SK-N-SH (cell line): ENCODE results near the gene PERCC1. TPM values are rescaled to one million over a fixed set of nuclear protein-coding genes. Genes with fewer than 3 reads are reported as not detected.

Experiments used
- CTCF ChIA-PET: fragments of 300-600, 350-600 bp; formaldehyde crosslinking; extraction: SDS; loops from one replicate; lab custom pipeline; 2021; lab: Yijun Ruan, JAX
- POLR2A ChIA-PET: fragments of 350-600 bp; sonication (Branson Sonifier 250); formaldehyde crosslinking; extraction: SDS; loops from one replicate; lab custom pipeline; 2020; ENCODE audit warnings: antibody characterized with exemption, inconsistent platforms; lab: Yijun Ruan, JAX
- DNase-seq: peaks from one replicate; pipeline ENCODE4 v3.0.0; 2012
- H2AFZ ChIP-seq: fragments of 200-600 bp; sonication (generic); 2 replicates; pipeline ENCODE4 v1.8.1; 2016; ENCODE audit warnings: antibody characterized with exemption, mild to moderate bottlenecking, low read depth
- H3F3A ChIP-seq: fragments of 200-600 bp; sonication (generic); replicated peaks from 2 replicates; pipeline ENCODE3; 2016; ENCODE audit warnings: antibody characterized with exemption, mild to moderate bottlenecking; ENCODE audit not compliant: insufficient read depth
- H3K27ac ChIP-seq, 2 experiments: fragments of 200-500 bp in 1 of 2; fragments of 200-600 bp in 1 of 2; sonication (Bioruptor generic) in 1 of 2; sonication (generic), shearing (Covaris generic) in 1 of 2; 2 replicates each; pipeline versions ENCODE4 v1.5.1 to v1.6.1; 2014 to 2016; ENCODE audit warnings: low read depth in 2 of 2, inconsistent platforms in 1 of 2, low read length in 1 of 2, mild to moderate bottlenecking in 1 of 2, mixed read lengths in 1 of 2
- H3K27me3 ChIP-seq: fragments of 200-600 bp; sonication (generic), shearing (Covaris generic); 2 replicates; pipeline ENCODE4 v1.6.1; 2016; ENCODE audit warnings: mixed run types; ENCODE audit not compliant: insufficient read depth
- H3K36me3 ChIP-seq, 2 experiments: fragments of 200-500 bp in 1 of 2; fragments of 200-600 bp in 1 of 2; sonication (Bioruptor generic) in 1 of 2; sonication (generic) in 1 of 2; replicated peaks in 1 of 2; 2 replicates each; pipeline versions ENCODE3 to v1.5.1; 2014 to 2016; ENCODE audit warnings: low read length in 1 of 2, mild to moderate bottlenecking in 1 of 2; ENCODE audit not compliant: insufficient read depth in 2 of 2, control insufficient read depth in 1 of 2
- H3K4me1 ChIP-seq, 2 experiments: fragments of 200-500 bp in 1 of 2; fragments of 200-600 bp in 1 of 2; sonication (Bioruptor generic) in 1 of 2; sonication (generic), shearing (Covaris generic) in 1 of 2; 2 replicates each; pipeline versions ENCODE4 v1.5.1 to v1.6.1; 2014 to 2016; ENCODE audit warnings: low read depth in 1 of 2, low read length in 1 of 2, mixed run types in 1 of 2; ENCODE audit not compliant: insufficient read depth in 2 of 2, control insufficient read depth in 1 of 2
- H3K4me2 ChIP-seq: fragments of 200-600 bp; sonication (generic), shearing (Covaris generic); 2 replicates; pipeline ENCODE4 v1.6.1; 2017; ENCODE audit warnings: mixed run types
- H3K4me3 ChIP-seq, 2 experiments: fragments of 200-500 bp in 1 of 2; fragments of 200-600 bp in 1 of 2; sonication (Bioruptor generic) in 1 of 2; sonication (generic), shearing (Covaris generic) in 1 of 2; 2 replicates each; pipeline versions ENCODE4 v1.5.1 to v1.8.1; 2014 to 2016; ENCODE audit warnings: low read depth in 2 of 2, inconsistent platforms in 1 of 2, low read length in 1 of 2, mild to moderate bottlenecking in 1 of 2, mixed read lengths in 1 of 2, moderate library complexity in 1 of 2
- H3K79me2 ChIP-seq: fragments of 200-600 bp; sonication (generic); 2 replicates; pipeline ENCODE4 v1.8.1; 2017; ENCODE audit warnings: mild to moderate bottlenecking; ENCODE audit not compliant: insufficient read depth
- H3K9ac ChIP-seq: fragments of 200-600 bp; sonication (generic); 2 replicates; pipeline ENCODE4 v1.6.1; 2017; ENCODE audit warnings: mixed run types
- H3K9me2 ChIP-seq: fragments of 200-600 bp; sonication (generic); 2 replicates; pipeline ENCODE4 v1.6.1; 2017; ENCODE audit warnings: mixed run types
- H3K9me3 ChIP-seq: fragments of 200-600 bp; sonication (generic); 2 replicates; pipeline ENCODE4 v1.6.1; 2017; ENCODE audit warnings: mixed run types, mild to moderate bottlenecking, moderate library complexity
- H4K20me1 ChIP-seq: fragments of 200-600 bp; sonication (generic); 2 replicates; pipeline ENCODE4 v1.6.1; 2017; ENCODE audit warnings: mild to moderate bottlenecking, mixed run types; ENCODE audit not compliant: insufficient read depth
- ELF1 ChIP-seq: IDR thresholded peaks from 2 replicates; pipeline ENCODE4 v1.4.0; 2012
- FOXJ3 ChIP-seq: sonication (generic); formaldehyde crosslinking; IDR thresholded peaks from 2 replicates; pipeline ENCODE4 v1.5.1; 2020; ENCODE audit warnings: mild to moderate bottlenecking, missing genetic modification reagents
- NFIC ChIP-seq: IDR thresholded peaks from 2 replicates; pipeline ENCODE4 v1.4.0; 2012; ENCODE audit warnings: borderline replicate concordance
- RAD21 ChIP-seq: IDR thresholded peaks from 2 replicates; pipeline ENCODE4 v1.6.1; 2012; ENCODE audit warnings: mild to moderate bottlenecking, low read length
- RCOR1 ChIP-seq: fragments of 150-350 bp; IDR thresholded peaks from 2 replicates; pipeline ENCODE4 v1.6.1; 2017; ENCODE audit warnings: antibody characterized with exemption, low read length
- TAF1 ChIP-seq: IDR thresholded peaks from 2 replicates; pipeline ENCODE4 v1.6.1; 2012; ENCODE audit warnings: low read depth, mild to moderate bottlenecking, low read length, moderate library complexity, borderline replicate concordance
- TCF12 ChIP-seq: IDR thresholded peaks from 2 replicates; pipeline ENCODE4 v1.4.0; 2012
- WGBS: methylation state at CpG from one replicate; pipeline ENCODE4 v1.1.6; 2017; ENCODE audit warnings: low lambda C conversion rate; 5-methylcytosine and 5-hydroxymethylcytosine counted together
- polyA plus RNA-seq, 3 experiments: library from polyadenylated mRNA; depleted of rRNA; stranded (reverse); fragments of >200 nt; gene quantifications; 2 replicates each; pipeline ENCODE4 v1.2.3, GENCODE V29; 2012
- TF ChIP-seq, protein P1 (sequence below): IDR thresholded peaks from 2 replicates; pipeline ENCODE4 v1.4.0; 2012; ENCODE audit warnings: low read depth, borderline replicate concordance
- TF ChIP-seq, protein P2 (sequence below): fragments of 150-350 bp; IDR thresholded peaks from 2 replicates; pipeline ENCODE4 v1.6.1; 2016; ENCODE audit warnings: mild to moderate bottlenecking, low read depth, low read length
- TF ChIP-seq, protein P3 (sequence below): IDR thresholded peaks from 2 replicates; pipeline ENCODE4 v1.4.0; 2012; ENCODE audit warnings: low read depth, borderline replicate concordance
- TF ChIP-seq, protein P4 (sequence below): fragments of 150-350 bp; IDR thresholded peaks from 2 replicates; pipeline ENCODE4 v1.6.1; 2017; ENCODE audit warnings: antibody characterized with exemption, low read length, low read depth, borderline replicate concordance
- TF ChIP-seq, protein P5 (sequence below): IDR thresholded peaks from 2 replicates; pipeline ENCODE4 v1.6.1; 2012; ENCODE audit warnings: mild to moderate bottlenecking, low read depth, low read length, moderate library complexity
- TF ChIP-seq, protein P6 (sequence below): IDR thresholded peaks from 2 replicates; pipeline ENCODE4; 2012

The PERCC1 gene
- polyA plus RNA-seq, 1 of the 3 experiments (the other 2 are of a cell fraction), result not detected

DNA sequence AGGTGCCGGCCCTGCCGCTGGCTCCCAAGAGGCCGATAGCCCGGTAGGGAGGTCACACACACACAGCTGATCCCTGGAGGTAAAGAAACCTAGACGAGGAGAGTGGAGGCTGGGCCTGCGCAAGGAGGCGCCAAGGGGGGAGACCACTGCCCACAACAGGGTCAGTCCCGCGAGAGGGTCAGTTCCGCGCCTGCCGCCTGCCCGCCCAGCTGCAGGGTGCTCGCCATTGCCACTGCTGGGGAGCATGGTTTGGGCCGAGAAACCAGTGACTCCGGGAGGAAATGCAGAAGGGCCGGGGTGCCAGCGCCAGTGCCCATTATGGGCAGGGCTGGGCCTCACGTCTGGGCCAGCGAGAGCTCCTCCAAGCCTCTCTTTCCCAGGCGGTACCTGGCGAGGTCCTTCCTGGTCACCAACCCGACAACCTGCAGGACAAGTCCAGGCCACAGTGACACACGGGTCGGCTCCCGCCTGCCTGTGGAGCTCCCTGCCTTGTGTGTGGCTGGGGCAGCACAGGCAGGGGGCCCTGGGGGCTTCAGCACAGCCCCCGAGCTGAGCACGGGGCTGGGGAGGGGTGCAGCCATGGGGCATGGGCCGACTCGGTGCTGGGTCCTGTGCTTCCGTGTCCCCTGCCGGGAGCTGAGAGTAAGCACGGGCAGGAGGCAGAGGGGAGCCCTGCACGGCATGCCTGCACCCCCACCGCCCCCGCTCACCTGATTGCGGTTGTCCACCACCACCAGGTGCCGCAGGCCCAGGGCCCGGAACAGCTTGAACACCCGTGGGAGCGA is 15.6 kb downstream of the PERCC1 start:
- H2AFZ ChIP-seq, result no peak overlapping the region
- H3K9ac ChIP-seq, result no peak overlapping the region
- no peaks in the 10 kb centered on the region for H4K20me1 ChIP-seq
- no peaks in the 10 kb centered on the region for H3F3A ChIP-seq
- H3K4me3 ChIP-seq, result no peak overlapping the region
- peaks cover 0 to 13% of the 10 kb centered on the region in 2 experiments for H3K36me3 ChIP-seq
- ChIA-PET POLR2A (no interaction called here), CTCF (interaction anchor here (1.0 kb wide), 1 partner anchor 16 kb away, joined by 3 read pairs; the partner anchor contains the start of gene PERCC1)
- no peak for DNase-seq
- H3K9me3 ChIP-seq, result no peaks in the 10 kb centered on the region
- H3K27ac ChIP-seq, result no peak overlapping the region
- TF ChIP-seq TCF12, result no peak
- TF ChIP-seq RCOR1, result no peak
- TF ChIP-seq, protein P1, sequence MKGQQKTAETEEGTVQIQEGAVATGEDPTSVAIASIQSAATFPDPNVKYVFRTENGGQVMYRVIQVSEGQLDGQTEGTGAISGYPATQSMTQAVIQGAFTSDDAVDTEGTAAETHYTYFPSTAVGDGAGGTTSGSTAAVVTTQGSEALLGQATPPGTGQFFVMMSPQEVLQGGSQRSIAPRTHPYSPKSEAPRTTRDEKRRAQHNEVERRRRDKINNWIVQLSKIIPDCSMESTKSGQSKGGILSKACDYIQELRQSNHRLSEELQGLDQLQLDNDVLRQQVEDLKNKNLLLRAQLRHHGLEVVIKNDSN, result no peak
- TF ChIP-seq RAD21, result no peak
- TF ChIP-seq, protein P2, sequence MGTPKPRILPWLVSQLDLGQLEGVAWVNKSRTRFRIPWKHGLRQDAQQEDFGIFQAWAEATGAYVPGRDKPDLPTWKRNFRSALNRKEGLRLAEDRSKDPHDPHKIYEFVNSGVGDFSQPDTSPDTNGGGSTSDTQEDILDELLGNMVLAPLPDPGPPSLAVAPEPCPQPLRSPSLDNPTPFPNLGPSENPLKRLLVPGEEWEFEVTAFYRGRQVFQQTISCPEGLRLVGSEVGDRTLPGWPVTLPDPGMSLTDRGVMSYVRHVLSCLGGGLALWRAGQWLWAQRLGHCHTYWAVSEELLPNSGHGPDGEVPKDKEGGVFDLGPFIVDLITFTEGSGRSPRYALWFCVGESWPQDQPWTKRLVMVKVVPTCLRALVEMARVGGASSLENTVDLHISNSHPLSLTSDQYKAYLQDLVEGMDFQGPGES, result no peak
- no peak for TF ChIP-seq TAF1
- TF ChIP-seq ELF1, result no peak
- TF ChIP-seq FOXJ3 (CRISPR knock-in tag), result no peak
- TF ChIP-seq, protein P3, sequence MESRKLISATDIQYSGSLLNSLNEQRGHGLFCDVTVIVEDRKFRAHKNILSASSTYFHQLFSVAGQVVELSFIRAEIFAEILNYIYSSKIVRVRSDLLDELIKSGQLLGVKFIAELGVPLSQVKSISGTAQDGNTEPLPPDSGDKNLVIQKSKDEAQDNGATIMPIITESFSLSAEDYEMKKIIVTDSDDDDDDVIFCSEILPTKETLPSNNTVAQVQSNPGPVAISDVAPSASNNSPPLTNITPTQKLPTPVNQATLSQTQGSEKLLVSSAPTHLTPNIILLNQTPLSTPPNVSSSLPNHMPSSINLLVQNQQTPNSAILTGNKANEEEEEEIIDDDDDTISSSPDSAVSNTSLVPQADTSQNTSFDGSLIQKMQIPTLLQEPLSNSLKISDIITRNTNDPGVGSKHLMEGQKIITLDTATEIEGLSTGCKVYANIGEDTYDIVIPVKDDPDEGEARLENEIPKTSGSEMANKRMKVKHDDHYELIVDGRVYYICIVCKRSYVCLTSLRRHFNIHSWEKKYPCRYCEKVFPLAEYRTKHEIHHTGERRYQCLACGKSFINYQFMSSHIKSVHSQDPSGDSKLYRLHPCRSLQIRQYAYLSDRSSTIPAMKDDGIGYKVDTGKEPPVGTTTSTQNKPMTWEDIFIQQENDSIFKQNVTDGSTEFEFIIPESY, result no peak
- TF ChIP-seq, protein P4, sequence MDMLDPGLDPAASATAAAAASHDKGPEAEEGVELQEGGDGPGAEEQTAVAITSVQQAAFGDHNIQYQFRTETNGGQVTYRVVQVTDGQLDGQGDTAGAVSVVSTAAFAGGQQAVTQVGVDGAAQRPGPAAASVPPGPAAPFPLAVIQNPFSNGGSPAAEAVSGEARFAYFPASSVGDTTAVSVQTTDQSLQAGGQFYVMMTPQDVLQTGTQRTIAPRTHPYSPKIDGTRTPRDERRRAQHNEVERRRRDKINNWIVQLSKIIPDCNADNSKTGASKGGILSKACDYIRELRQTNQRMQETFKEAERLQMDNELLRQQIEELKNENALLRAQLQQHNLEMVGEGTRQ, result no peak
- TF ChIP-seq, protein P5, sequence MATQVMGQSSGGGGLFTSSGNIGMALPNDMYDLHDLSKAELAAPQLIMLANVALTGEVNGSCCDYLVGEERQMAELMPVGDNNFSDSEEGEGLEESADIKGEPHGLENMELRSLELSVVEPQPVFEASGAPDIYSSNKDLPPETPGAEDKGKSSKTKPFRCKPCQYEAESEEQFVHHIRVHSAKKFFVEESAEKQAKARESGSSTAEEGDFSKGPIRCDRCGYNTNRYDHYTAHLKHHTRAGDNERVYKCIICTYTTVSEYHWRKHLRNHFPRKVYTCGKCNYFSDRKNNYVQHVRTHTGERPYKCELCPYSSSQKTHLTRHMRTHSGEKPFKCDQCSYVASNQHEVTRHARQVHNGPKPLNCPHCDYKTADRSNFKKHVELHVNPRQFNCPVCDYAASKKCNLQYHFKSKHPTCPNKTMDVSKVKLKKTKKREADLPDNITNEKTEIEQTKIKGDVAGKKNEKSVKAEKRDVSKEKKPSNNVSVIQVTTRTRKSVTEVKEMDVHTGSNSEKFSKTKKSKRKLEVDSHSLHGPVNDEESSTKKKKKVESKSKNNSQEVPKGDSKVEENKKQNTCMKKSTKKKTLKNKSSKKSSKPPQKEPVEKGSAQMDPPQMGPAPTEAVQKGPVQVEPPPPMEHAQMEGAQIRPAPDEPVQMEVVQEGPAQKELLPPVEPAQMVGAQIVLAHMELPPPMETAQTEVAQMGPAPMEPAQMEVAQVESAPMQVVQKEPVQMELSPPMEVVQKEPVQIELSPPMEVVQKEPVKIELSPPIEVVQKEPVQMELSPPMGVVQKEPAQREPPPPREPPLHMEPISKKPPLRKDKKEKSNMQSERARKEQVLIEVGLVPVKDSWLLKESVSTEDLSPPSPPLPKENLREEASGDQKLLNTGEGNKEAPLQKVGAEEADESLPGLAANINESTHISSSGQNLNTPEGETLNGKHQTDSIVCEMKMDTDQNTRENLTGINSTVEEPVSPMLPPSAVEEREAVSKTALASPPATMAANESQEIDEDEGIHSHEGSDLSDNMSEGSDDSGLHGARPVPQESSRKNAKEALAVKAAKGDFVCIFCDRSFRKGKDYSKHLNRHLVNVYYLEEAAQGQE, result no peak
- TF ChIP-seq, protein P6, sequence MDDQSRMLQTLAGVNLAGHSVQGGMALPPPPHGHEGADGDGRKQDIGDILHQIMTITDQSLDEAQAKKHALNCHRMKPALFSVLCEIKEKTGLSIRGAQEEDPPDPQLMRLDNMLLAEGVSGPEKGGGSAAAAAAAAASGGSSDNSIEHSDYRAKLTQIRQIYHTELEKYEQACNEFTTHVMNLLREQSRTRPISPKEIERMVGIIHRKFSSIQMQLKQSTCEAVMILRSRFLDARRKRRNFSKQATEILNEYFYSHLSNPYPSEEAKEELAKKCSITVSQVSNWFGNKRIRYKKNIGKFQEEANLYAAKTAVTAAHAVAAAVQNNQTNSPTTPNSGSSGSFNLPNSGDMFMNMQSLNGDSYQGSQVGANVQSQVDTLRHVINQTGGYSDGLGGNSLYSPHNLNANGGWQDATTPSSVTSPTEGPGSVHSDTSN, result no peak
- no peak for TF ChIP-seq NFIC
- H3K79me2 ChIP-seq, result no peaks in the 10 kb centered on the region
- H3K27me3 ChIP-seq, result no peaks in the 10 kb centered on the region
- H3K9me2 ChIP-seq, result no peaks in the 10 kb centered on the region
- no peak overlapping the region for H3K4me2 ChIP-seq
- WGBS, result 97% methylated on average over 11 of the region's 41 CpGs
- no peaks in the 10 kb centered on the region for H3K4me1 ChIP-seq
